Stimulated activated CD4-positive, alpha-beta T cell treated with anti-CD3 and anti-CD28 coated beads, Interleukin-1b, Interleukin-23, amount 100 ng/mL, for 24 hours (primary cell): ENCODE measurements around the gene IRF8.
"Not testable (repeated sequence)": the region's sequence is repeated elsewhere in the genome, so short reads cannot be mapped to it uniquely, and the experiment has no call there.

Source experiments
- DNase-seq, 4 experiments: peaks; one replicate each; pipeline ENCODE4 v3.0.0-alpha.2; 2020; ENCODE audit warnings: low read depth in 4 of 4, low spot score in 1 of 4

The IRF8 gene

GRCh38 chr16:85934210-85934609 lies 35.2 kb downstream of the IRF8 start:
- no peak for DNase-seq

- no peak for DNase-seq
These were observed 36.5 kb downstream of the IRF8 start for GRCh38 chr16:85935391-85935973.

DNA sequence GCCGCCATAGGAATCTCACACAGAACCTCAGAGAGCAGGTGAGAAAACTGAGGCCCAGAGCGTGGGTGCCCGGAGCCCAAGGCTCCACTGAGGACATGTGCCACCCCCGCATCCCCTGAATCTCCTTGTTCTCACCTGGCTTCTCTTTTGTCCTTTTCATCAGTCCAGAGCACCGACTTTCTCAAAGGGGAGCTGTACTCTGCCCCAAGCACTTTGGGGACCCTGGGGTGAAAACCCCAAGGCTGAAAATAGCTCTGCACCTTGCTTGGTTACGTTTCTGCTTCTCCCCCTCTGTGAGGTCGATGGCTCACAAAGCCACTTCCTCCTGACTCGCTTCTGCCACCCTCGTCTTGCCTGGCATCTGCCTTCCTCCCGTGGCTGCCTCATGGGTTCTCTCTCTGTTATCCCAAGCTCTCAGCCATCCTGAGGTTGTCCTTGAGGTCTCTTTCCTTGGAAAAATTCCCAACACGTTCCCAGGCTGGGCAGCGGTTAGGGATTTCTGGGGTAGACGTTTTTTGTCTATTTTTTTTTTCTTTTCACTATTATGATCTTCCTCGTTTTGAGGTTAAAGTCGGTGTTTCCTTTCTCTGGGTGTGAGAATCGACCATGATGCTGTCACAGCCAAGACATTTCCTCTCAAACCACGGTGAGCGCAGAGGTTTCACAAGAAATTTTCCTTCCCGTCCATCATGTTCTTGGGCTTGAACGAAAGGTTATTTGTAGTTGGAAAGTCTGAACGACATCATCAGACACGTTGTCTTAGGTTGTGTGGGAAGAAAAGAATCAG lies 37.2 kb downstream of the IRF8 start:
- DNase-seq, result peak; percentile 38 to 69 (median 52)

DNA sequence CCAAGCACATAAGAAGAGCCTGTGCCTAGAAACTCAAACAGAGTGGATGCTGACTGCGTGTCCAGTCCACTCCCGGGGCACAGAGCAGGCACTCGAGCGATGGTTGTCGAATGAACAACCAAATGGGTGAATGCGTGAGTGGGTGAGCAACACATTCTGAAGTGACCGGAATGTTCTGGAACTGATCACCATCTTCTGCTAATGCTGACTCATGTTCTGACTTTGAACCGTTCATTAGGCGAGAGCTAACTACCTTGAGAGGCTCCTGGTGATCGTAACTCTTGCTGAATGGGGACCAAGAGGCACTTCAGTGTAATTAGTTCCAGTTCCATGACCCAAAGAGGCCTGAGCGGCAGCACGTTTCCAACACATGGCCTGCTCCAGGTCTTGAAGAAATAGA lies 37.9 kb downstream of the IRF8 start:
- DNase-seq, result no peak

GRCh38 chr16:85940214-85940613 lies 41.3 kb downstream of the IRF8 start:
- no peak for DNase-seq

DNA sequence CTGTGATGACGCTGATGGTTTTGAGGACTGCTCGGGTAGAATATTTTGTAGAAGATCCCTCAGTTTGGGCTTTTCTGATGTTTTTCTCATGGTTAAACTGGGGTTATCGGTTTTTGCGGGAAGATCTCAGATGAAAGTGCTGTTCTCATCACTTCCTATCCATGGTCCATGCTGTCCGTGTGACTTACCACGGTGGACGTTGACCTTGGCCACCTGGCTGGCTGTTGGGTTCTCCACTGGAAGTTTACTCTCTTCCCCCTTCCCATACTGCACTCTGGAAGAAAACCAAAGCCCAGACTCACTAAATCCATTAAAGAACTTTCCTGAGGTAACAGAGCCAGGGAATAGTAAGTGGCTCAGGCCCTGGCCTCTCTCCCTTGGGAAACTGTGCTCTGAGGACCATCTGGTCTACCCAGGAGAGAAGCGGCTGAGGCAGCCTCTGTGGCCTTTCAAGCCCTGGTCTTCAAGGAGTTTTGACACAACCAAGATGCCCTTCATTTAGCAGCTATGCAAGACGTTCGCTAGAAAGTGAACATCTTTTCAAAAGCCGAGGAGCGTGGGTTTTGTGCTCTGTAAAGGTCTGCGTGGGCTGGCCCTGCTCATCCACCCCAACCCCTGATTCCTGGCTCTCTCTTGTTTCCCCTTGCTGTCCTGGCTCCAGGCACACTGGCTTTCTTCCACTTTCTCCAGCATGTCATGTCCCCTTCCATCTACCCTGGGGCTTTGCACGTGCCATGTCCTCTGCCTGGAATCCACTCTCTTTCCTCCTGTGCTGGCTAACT lies 43.1 kb downstream of the IRF8 start:
- no peak for DNase-seq

DNA sequence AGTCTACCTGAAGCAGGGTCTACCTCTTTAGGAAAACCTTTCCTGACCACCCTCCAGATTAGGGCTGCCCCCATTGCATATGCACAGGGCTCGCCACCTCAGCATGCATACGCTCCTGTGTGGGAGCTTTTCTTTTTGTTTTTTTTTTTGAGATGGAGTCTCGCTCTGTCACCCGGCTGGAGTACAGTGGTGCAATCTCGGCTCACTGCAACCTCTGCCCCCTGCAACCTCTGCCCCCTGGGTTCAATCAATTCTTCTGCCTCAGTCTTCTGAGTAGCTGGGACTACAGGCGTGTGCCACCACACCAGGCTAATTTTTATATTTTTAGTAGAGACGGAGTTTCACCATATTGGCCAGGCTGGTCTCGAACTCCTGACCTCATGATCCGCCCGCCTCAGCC lies 43.7 kb downstream of the IRF8 start:
- not testable (repeated sequence) for DNase-seq

- no peak for DNase-seq
These were observed 44.7 kb downstream of the IRF8 start for GRCh38 chr16:85943711-85944110.

DNA sequence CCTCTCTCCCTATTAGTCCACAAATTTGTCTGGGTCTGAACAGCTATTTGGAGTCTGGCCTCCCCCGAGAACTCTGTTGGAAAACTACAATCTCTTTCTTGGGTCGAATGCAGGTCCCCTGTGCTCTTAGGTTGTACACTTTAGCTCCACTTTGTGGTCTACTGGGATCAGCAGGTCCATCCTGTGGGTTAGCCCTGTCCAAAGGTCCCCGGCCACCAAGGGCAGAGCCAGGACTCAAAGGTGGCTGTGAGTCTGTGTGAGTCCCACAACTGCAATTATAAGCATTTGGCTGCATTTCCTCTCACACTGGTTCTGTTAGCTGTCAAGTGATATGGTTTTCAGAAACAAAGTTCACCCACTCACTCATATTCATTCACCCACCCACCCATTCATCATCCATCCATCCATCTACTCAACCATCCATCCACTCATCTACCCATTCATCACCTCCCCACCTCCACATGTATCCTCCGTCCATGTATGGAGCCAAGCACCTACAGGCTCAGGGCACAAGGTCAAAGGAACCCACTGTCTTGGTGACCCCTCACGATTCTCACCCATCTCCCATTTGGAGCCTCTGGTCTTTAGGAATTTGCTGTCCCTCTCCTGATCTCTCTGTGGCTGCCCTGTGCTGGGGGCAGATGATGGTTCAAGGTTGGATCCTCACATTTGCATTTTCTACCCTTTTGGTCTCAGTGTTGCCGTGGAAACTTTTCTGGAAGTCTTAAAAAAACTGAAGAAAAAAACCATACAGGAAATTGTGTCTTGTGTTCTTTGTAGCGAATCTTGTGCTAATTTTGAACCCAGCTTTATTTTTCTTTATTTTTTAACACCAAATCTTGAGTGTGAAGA lies 45.8 kb downstream of the IRF8 start:
- DNase-seq, result no peak

GRCh38 chr16:85945424-85945751 lies 46.4 kb downstream of the IRF8 start:
- no peak for DNase-seq

DNA sequence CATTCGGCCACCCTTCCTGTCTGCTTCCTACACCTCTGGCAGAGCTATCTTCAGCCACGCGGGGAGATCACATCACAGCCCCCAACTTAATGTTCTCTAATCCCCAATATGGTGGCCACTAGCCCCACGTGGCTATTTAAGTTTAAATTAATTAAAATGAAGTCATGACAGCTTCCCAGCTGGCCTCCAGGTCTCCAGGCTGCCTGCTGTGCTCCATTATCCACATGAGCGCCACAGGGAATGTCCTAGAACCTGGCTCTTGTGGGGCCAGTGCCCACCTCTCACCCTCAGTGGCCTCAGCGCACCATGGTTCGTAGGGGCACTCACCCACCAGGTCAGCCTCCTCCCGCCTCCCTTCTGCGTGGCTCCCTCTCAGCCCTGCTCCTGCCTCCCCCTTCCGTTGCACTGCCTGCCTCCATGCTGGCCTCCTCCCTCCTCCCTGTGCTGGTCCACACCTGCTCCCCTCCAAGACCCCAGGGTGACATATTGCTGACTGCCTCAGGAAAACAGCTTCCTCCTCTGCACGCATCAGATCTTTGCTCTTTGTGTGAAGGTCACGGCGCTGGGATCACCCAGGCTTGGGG lies 47.7 kb downstream of the IRF8 start:
- no peak for DNase-seq

GRCh38 chr16:85947230-85948137 lies 48.5 kb downstream of the IRF8 start:
- peak in 1 of 4 experiments; percentile 57 for DNase-seq

DNA sequence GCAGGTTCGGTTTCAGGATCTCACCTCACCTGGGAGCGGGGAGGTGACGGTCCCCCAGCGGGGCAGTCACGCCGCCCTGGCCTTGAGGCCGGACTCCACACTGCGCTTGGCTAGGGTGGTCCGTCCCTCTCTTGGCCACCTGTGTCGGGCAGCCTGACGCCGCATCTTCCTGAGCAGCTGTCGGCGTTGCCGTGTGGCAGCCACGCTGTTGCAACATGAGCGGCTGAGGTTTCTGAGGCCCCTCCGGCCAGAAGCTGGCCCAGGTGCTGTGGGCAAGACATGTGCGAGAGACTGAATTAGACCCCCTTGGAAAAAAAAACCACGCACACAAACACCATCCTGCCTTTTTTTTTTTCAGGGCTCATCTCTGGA lies 49.2 kb downstream of the IRF8 start:
- DNase-seq, result no peak

DNA sequence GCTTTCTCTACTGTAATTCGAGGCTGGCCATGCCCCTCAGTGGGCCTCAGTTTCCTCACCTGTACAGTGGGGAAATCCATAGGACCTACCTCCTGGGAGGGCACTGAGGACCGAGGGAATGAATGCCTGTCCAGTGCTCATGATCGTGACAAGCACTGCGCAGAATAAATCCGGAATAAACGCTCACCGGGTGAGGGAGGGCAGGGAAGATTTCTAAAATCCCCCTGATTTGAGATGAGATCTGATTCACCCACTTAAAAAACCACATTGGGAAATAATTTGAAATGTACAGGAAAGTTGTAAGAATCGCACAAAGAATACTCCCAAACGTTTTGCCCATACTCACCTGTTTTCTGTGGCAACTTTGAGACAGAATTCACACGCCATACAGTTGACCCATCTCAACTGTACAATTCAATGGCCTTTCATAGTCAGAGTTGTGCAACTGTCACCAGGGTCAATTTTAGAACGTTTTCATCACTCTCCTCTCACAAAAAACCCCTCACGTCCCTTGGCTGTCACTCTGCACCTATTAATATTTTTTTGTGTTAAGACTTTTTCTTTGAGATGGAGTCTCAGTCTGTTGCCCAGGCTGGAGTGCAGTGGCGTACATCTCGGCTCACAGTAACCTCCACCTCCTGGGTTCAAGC lies 49.8 kb downstream of the IRF8 start:
- DNase-seq, result no peak

DNA sequence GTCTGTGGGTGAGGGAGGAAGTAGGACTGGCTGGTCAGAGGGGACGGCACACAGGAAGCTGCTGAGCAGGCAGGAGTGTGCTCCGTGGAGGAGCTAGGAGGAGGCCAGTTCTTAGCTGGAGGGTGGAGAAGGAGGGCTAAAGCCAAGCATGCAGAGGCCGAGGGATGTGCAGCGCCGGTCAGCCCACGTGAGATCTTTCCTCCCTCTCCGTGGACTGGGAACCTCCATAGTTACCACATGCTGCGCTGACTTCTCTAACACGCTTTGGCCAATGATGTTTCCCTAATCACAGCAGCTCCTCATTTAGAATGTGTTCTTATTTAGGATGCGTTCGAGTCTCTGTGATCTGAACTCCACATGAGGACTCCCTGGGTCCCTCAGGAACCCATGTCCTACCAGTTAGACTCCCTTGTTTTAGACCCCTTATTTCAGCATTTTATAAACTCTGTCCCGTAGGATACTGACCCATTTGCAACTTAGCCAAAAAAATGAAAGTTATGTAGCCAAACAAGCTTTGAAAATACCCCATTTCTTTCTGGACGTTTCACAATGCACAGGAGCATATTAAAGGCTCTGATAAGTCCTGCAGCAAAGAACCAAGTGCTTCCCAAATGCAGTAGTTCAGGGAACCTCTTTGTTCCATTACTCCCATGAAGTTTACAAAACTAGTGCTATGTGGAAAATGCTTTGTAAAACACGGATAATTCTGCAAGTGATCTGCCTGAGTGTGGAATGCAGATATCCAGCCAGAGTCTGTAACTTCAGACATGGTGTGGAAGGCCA lies 51.4 kb downstream of the IRF8 start:
- DNase-seq, result no peak

GRCh38 chr16:85952197-85952596 lies 53.2 kb downstream of the IRF8 start:
- no peak for DNase-seq

DNA sequence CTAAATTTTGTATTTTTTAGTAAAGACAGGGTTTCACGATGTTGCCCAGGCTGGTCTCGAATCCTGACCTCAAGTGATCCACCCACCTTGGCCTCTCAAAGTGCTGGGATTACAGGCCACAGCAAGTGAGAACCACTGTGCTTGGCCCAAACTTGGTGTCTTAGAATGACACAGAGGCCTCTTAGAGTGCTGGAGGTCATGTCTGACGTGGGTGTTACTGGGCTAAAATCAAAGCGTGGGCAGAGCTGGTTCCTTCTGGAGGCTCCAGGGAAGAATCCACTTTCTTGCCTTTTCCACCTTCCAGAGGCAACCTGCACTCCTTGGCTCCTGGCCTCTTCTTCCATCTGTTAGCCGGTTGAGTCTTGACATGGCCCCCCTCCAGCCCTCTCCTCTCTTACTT lies 53.8 kb downstream of the IRF8 start:
- DNase-seq, result no peak

GRCh38 chr16:85954927-85955519 lies 56.1 kb downstream of the IRF8 start:
- DNase-seq, result no peak
